Naive thymus-derived CD4-positive, alpha-beta T cell (primary cell): ENCODE measurements around the gene CXCR2. TPM values are rescaled to one million over a fixed set of nuclear protein-coding genes. Genes with fewer than 3 reads are reported as not detected.

Experiments
- ATAC-seq: fragments of 150-1000 bp; cut with Tn5 transposase; 2 replicates; pipeline ENCODE4 v1.10.0; 2021; ENCODE audit warnings: mild to moderate bottlenecking, moderate library complexity
- CTCF ChIA-PET: fragments of 350-600 bp; sonication (Branson Sonifier 250); formaldehyde crosslinking; loops from one replicate; lab custom pipeline; 2021; ENCODE audit warnings: antibody characterized with exemption; lab: Charles Lee
- POLR2A ChIA-PET: fragments of 350-600 bp; sonication (Branson Sonifier 250); formaldehyde crosslinking; loops from one replicate; lab custom pipeline; 2021; ENCODE audit warnings: antibody characterized with exemption, inconsistent platforms; lab: Charles Lee
- DNase-seq, 9 donors: peaks; one replicate each; pipeline versions ENCODE4 v3.0.0 to v3.0.0-alpha.2; 2020 to 2022; ENCODE audit warnings: mixed read lengths in 1 of 9
- H3K27ac ChIP-seq: one replicate; pipeline ENCODE4 v1.7.0; 2013; ENCODE audit warnings: mild to moderate bottlenecking, low read depth, low read length, moderate library complexity
- H3K27me3 ChIP-seq, 2 donors: one replicate each; pipeline ENCODE4 v1.7.0; 2013; ENCODE audit warnings: low read length in 2 of 2, mild to moderate bottlenecking in 2 of 2, moderate library complexity in 2 of 2; ENCODE audit not compliant: control insufficient read depth in 2 of 2, insufficient read depth in 2 of 2
- H3K36me3 ChIP-seq, 3 experiments: 1 replicate in 2 of 3; 2 replicates in 1 of 3; pipeline ENCODE4 v1.7.0; 2013; ENCODE audit warnings: low read length in 3 of 3, mild to moderate bottlenecking in 3 of 3, moderate library complexity in 1 of 3; ENCODE audit not compliant: insufficient read depth in 3 of 3, control insufficient read depth in 2 of 3
- H3K4me1 ChIP-seq, 2 donors: one replicate each; pipeline ENCODE4 v1.7.0; 2013; ENCODE audit warnings: low read length in 2 of 2, mild to moderate bottlenecking in 2 of 2, moderate library complexity in 1 of 2; ENCODE audit not compliant: control insufficient read depth in 2 of 2, insufficient read depth in 2 of 2
- H3K4me3 ChIP-seq: 2 replicates; pipeline ENCODE4 v1.7.0; 2013; ENCODE audit warnings: mild to moderate bottlenecking, low read length
- H3K9me3 ChIP-seq, 3 experiments: 1 replicate in 2 of 3; 2 replicates in 1 of 3; pipeline ENCODE4 v1.7.0; 2013; ENCODE audit warnings: low read length in 3 of 3; ENCODE audit not compliant: control insufficient read depth in 2 of 3
- H3K27ac Mint-ChIP-seq, 9 donors: one replicate each; pipeline ENCODE4 v1.8.0; 2020 to 2022; ENCODE audit warnings: mixed read lengths in 9 of 9, mild to moderate bottlenecking in 8 of 9, moderate library complexity in 5 of 9, inconsistent platforms in 2 of 9
- H3K27me3 Mint-ChIP-seq, 5 donors: one replicate each; pipeline ENCODE4 v1.8.0; 2021 to 2022; ENCODE audit warnings: mixed read lengths in 5 of 5, mild to moderate bottlenecking in 1 of 5
- H3K36me3 Mint-ChIP-seq, 5 donors: one replicate each; pipeline ENCODE4 v1.8.0; 2020 to 2022; ENCODE audit warnings: mixed read lengths in 5 of 5, mild to moderate bottlenecking in 3 of 5, inconsistent platforms in 1 of 5
- H3K4me1 Mint-ChIP-seq, 7 donors: one replicate each; pipeline ENCODE4 v1.8.0; 2020 to 2022; ENCODE audit warnings: mixed read lengths in 7 of 7, mild to moderate bottlenecking in 3 of 7, inconsistent platforms in 1 of 7
- H3K4me3 Mint-ChIP-seq, 10 donors: one replicate each; pipeline ENCODE4 v1.8.0; 2020 to 2022; ENCODE audit warnings: mild to moderate bottlenecking in 10 of 10, mixed read lengths in 10 of 10, moderate library complexity in 6 of 10, inconsistent platforms in 2 of 10
- H3K9me3 Mint-ChIP-seq, 11 donors: one replicate each; pipeline ENCODE4 v1.8.0; 2020 to 2022; ENCODE audit warnings: mixed read lengths in 11 of 11, mild to moderate bottlenecking in 4 of 11, inconsistent platforms in 1 of 11, moderate library complexity in 1 of 11
- intact Hi-C, 2 donors: fragments of 100-400 bp; cut with micrococcal nuclease; formaldehyde crosslinking; loops; one replicate each; pipeline ENCODE4 v1.15.1; 2023
- polyA plus RNA-seq, 2 donors: library from polyadenylated mRNA; unstranded; fragments of 300-500 nt; fragmentation: Illumina TruSeq; gene quantifications; one replicate each; pipeline ENCODE4 v1.2.3, GENCODE V29; 2021
- total RNA-seq, 6 experiments: library from RNA in 5 of 6; stranded (reverse) in 5 of 6; gene quantifications; 1 replicate in 5 of 6; 2 replicates in 1 of 6; pipeline ENCODE4 v1.2.3 and lab custom pipeline; 2021 to 2026

The CXCR2 gene
- total RNA-seq (1 to 10 TPM in 1 of 5 experiments, under 1 TPM in 2, not detected in 2; 0.13 to 3.0 (median 0.73) TPM), polyA plus RNA-seq (not detected), total RNA-seq (lab: John Stamatoyannopoulos, UW) (not detected)

GRCh38 chr2:218125626-218126080 is at the start of gene CXCR2:
Gene CXCR2, plus strand, starts transcription at chr2:218126028. Its CDS starts 8,774 bp downstream, at chr2:218134802.
- Histone ChIP-seq H3K4me1 (no peaks in the 10 kb centered on the region), H3K4me3 (no peak within 1 kb of the TSS), H3K36me3 (no peaks in the 10 kb centered on the region), H3K9me3 (no peaks in the 10 kb centered on the region), H3K27ac (no peak within 1 kb of the TSS), H3K27me3 (peaks cover 0 to 7% of the 10 kb centered on the region in 2 donors)
- peak within 1 kb of the TSS; percentile 35 to 77 (median 58) for H3K4me3 Mint-ChIP-seq
- ChIA-PET CTCF (no interaction called here), POLR2A (no interaction called here)
- intact Hi-C loops: no loop called here
- peak; percentile 72 for ATAC-seq
- peaks cover 5 to 29% (median 13%) of the 10 kb centered on the region in 11 donors for H3K9me3 Mint-ChIP-seq
- H3K27me3 Mint-ChIP-seq: peaks cover 4 to 17% (median 11%) of the 10 kb centered on the region in 5 donors
- DNase-seq: no peak
- H3K36me3 Mint-ChIP-seq: peaks cover 0 to 3% (median 0%) of the 10 kb centered on the region in 5 donors
- H3K4me1 Mint-ChIP-seq: peaks cover 5 to 15% (median 10%) of the 10 kb centered on the region in 7 donors
- peak within 1 kb of the TSS in 3 of 9 donors; percentile 3 to 39 (median 5) for H3K27ac Mint-ChIP-seq

- peaks cover 0 to 3% (median 0%) of the 10 kb centered on the region in 5 donors for H3K36me3 Mint-ChIP-seq
- no peaks in the 10 kb centered on the region for H3K36me3 ChIP-seq
- no peak overlapping the region for H3K27ac Mint-ChIP-seq
- no peak overlapping the region for H3K4me3 ChIP-seq
- H3K4me1 ChIP-seq: no peaks in the 10 kb centered on the region
- no peaks in the 10 kb centered on the region for H3K9me3 Mint-ChIP-seq
- H3K4me1 Mint-ChIP-seq: peaks cover 0 to 5% (median 0%) of the 10 kb centered on the region in 7 donors
- CTCF ChIA-PET: no interaction called here
- no peaks in the 10 kb centered on the region for H3K27me3 ChIP-seq
- no peak overlapping the region for H3K4me3 Mint-ChIP-seq
- intact Hi-C loops: no loop called here
- H3K27me3 Mint-ChIP-seq: peaks cover 0 to 4% (median 0%) of the 10 kb centered on the region in 5 donors
- H3K27ac ChIP-seq: no peak overlapping the region
- POLR2A ChIA-PET: no interaction called here
- DNase-seq (no peak), ATAC-seq (no peak)
- no peaks in the 10 kb centered on the region for H3K9me3 ChIP-seq
Observed at GRCh38 chr2:218077464-218078216, 48.2 kb upstream of the CXCR2 start.

DNA sequence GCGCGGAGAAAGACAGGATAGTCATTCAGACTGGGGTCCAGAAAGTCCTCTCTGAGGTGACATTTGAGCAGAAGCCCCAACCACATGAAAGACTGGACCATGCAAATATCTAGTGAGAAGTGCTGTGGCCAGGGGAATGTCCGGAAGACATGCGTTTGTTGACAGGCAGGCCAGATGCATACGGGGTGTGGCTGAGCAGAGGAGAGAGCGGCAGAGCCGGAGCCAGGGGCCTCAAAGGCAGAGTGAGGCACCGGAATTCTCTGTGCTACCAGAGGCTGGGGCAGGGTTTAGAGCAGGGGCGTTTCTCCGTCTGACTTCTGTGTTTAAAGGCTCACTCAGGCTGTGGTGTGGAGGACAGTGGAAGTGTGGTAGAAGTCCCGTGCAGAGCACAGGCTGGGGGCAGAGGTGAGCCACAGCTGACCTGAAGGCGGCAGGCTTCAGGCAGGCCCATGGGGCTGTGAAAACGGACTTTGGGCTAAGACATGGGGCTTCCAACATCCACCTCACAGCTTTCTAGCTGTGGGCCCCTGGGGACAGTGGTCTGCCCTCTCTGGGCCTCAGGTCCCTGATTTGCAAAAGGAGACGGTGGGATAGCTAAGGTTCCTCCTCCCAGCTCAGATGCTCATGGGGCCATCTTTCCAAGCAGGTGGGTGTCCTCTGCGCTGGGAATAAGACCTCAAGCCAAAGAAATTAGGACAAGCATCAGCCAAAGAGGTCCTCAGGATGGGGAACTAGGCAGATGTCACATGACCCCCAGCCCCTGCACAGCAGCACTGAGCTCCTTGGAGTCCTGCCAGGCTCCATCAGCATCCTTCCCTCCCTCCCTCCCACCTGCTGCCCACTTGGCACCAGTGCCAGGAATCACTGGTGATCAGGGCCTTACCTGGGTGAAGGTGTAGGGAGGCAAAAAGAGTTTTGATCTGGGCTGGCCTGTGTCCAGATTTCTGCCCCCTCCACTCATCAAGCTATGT is 45.6 kb upstream of the CXCR2 start:
- H3K9me3 Mint-ChIP-seq: peaks cover 0 to 9% (median 0%) of the 10 kb centered on the region in 11 donors
- no peak for DNase-seq
- H3K9me3 ChIP-seq: no peaks in the 10 kb centered on the region
- peaks cover 0 to 3% (median 3%) of the 10 kb centered on the region in 5 donors for H3K36me3 Mint-ChIP-seq
- H3K27me3 ChIP-seq: no peaks in the 10 kb centered on the region
- no peaks in the 10 kb centered on the region for H3K36me3 ChIP-seq
- H3K4me3 ChIP-seq: no peak overlapping the region
- H3K4me3 Mint-ChIP-seq: no peak overlapping the region
- H3K4me1 Mint-ChIP-seq: peaks cover 0 to 5% (median 0%) of the 10 kb centered on the region in 7 donors
- intact Hi-C loops: no loop called here
- no peak for ATAC-seq
- no peak overlapping the region for H3K27ac ChIP-seq
- CTCF ChIA-PET: interaction anchor here (0.5 to 1.2 kb wide), 2 partner anchors 11 to 18 kb away, joined by 3 to 5 read pairs; partner anchors contain the start of gene RUFY4
- POLR2A ChIA-PET: no interaction called here
- peaks cover 0 to 5% (median 0%) of the 10 kb centered on the region in 5 donors for H3K27me3 Mint-ChIP-seq
- H3K27ac Mint-ChIP-seq: peak overlapping the region in 1 of 9 donors; percentile 13
- no peaks in the 10 kb centered on the region for H3K4me1 ChIP-seq

DNA sequence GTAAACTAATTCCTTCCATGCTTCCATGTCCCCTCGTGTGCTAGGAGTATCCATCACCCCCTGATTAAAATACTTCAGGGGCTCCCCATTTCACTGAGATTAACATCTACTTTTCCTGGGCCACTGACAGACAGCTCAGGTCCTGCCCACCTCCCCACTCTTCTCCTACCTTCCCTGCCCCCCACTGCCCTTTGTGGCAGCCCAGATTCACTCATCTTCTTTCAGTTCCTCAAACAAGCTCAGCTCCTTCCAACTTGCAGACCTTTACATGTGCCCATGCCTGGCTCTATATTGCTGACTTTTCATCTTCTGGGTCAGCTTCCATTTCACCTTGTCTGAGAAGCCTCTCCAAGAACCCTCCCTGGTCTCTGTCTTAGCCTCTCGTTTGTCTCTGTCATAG is 44.8 kb upstream of the CXCR2 start:
- Histone ChIP-seq H3K4me3 (no peak overlapping the region), H3K27ac (no peak overlapping the region), H3K36me3 (no peaks in the 10 kb centered on the region), H3K27me3 (no peaks in the 10 kb centered on the region), H3K4me1 (no peaks in the 10 kb centered on the region), H3K9me3 (no peaks in the 10 kb centered on the region)
- Mint-ChIP-seq H3K4me1 (peaks cover 0 to 4% (median 0%) of the 10 kb centered on the region in 7 donors), H3K27me3 (peaks cover 0 to 5% (median 2%) of the 10 kb centered on the region in 5 donors), H3K36me3 (peaks cover 0 to 12% (median 3%) of the 10 kb centered on the region in 5 donors), H3K9me3 (peaks cover 0 to 17% (median 4%) of the 10 kb centered on the region in 11 donors), H3K27ac (no peak overlapping the region), H3K4me3 (no peak overlapping the region)
- ChIA-PET POLR2A (no interaction called here), CTCF (interaction anchor here (0.5 kb wide), 1 partner anchor 18 kb away, joined by 5 read pairs; no protein-coding TSS in a partner anchor)
- DNase-seq: no peak
- intact Hi-C loops: no loop called here
- no peak for ATAC-seq

DNA sequence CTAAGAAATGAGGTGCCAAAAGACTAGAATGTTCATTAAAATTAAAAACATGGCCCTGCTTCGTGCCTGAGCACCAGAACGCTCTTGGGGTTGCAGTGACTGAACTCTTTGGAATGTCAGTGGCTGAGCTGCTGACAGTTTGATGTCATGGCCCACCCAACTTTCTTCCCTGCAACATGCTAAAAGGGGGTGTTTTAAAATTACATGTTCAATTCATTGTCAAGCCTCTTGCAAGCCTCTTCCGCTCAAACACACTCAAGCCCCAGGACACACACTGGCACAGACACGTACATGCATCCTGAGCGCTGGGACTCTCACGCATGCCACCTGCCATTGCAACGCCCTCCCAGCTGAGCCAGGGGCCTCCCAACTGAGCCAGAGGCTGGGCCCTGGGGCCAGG is 44.1 kb upstream of the CXCR2 start:
- Histone ChIP-seq H3K4me3 (no peak overlapping the region), H3K36me3 (no peaks in the 10 kb centered on the region), H3K27me3 (no peaks in the 10 kb centered on the region), H3K9me3 (peaks cover 0 to 4% (median 0%) of the 10 kb centered on the region in 3 experiments), H3K4me1 (no peaks in the 10 kb centered on the region), H3K27ac (no peak overlapping the region)
- ATAC-seq (no peak), DNase-seq (no peak)
- peaks cover 0 to 4% (median 0%) of the 10 kb centered on the region in 7 donors for H3K4me1 Mint-ChIP-seq
- intact Hi-C loops: no loop called here
- peaks cover 4 to 24% (median 10%) of the 10 kb centered on the region in 11 donors for H3K9me3 Mint-ChIP-seq
- H3K4me3 Mint-ChIP-seq: no peak overlapping the region
- H3K27ac Mint-ChIP-seq: no peak overlapping the region
- H3K36me3 Mint-ChIP-seq: peaks cover 3 to 18% (median 5%) of the 10 kb centered on the region in 5 donors
- ChIA-PET POLR2A (no interaction called here), CTCF (interaction anchor here (0.8 kb wide), 1 partner anchor 13 kb away, joined by 3 read pairs; the partner anchor contains the start of gene RUFY4)
- peaks cover 0 to 10% (median 5%) of the 10 kb centered on the region in 5 donors for H3K27me3 Mint-ChIP-seq
